GM18858 (cell line): Measurements from ENCODE around the gene POFUT2.
"Not testable (repeated sequence)": the region's sequence is repeated elsewhere in the genome, so short reads cannot be mapped to it uniquely, and the experiment has no call there.

Experiments used
- ATAC-seq: cut with Tn5 transposase; IDR thresholded peaks from one replicate; pipeline ENCODE4 v1.9.1; 2021; ENCODE audit not compliant: unreplicated experiment

The POFUT2 gene

DNA sequence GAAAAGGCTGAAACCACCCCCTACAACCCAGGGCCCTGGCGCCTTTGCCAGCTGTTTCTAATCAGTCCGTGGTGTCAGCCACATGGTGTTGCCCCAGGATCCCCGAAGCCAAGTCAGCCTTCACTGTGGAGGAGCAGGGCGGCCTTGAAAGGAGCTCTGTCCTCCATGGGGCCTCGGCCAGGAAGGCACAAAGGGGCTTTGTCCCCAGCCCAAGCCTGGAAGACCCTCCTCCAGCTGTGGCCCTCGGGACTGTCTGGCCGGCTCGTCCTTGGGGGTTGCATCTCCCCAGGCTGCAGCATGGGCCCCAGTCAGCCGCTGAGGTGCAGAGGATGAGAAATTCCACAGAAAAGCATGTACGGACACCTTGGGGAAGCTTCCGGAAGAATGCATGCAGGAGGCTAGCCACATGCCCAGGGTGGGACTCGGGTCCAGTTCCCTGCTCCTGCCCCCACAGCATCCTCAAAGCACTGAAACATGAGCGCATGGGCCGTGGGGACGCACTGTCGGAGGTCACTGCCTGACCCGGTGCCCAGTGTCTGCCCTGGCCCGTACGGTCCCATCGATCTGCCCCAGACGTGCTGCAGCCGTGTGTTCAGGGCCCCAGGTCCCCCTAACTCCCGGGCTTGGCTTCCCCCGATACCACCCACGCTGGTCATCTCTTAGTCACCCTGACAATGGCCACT lies 38.6 kb upstream of the POFUT2 start:
- ATAC-seq, result no peak

DNA sequence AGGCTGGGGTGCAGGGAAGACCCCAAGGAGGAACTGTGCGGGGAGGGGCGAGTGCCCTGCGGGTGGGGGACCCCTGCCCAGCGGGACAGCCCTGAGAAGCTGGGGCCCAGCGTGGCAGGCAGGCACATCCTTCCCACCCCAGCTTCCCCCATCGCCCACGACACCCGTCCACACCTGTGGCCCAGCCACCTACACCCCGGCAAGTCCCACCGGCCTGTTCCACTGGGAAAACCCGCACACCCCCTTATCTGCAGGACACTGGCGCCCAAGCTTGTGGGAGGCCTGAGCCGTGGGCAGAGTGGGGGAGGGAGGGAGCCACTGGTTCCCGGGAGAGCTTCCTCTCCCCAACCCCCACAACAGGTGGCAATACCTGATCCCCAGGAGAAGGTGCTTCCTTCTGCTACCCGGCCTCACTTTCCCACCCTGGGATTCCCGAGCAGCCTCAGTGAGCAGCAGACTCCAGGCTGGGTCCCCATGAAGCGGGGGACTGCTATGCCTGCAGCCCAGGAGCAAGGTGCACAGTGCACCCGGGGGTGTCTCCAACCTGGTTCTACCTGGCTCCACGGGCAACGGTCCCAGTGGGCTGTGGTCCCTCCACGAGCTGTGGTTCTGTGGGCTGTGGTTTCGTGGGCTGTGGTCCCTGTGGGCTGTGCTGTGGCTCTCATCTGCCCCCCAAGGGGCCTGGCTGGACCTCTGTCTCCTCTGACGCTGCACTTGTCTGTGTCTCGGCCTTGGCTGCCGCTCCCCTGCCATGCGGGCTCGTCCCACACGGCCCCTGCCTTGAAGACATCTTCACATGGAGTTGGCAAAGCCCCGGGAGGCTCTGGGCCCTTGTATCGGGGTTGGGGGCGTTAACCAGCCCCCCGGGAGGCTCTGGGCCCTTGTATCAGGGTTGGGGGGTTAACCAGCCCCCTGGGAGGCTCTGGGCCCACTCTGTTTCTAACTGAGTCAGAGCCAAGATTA lies 37.8 kb upstream of the POFUT2 start:
- no peak for ATAC-seq

DNA sequence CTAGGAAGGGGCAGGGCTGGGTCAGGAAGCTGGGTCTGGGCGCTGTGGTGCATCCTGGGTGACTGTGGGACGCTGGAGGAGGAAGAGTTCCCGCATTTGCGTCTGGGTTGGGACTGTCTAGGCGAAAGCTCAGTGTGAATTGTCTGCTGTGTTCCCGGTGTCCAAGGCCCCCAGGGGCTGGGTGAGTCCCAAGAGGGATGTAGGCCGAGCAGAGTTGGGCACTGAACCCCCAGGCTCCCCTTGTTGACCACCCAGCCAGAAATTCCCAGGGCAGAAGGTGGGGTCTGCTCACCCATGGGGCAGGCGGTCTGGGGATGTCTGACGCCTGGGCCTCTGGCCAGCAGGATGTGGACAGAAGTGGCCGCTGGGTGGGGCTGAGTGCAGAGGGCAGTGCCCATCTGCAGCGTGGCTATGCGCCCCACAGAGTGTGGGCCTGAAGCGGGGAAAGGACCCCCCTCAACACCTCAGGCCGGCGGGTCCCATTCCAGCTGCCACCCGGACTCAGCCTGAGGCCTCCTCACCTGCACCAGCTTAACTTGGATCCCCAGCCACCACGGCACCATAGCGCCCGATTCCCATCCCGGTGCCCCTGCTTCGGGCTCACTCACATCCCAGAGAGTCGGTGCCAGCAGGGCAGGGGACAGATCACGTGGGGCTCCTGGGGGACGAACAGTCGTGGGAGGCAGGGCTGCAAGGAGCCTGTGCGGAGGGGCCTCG lies 37.0 kb upstream of the POFUT2 start:
- ATAC-seq, result no peak

DNA sequence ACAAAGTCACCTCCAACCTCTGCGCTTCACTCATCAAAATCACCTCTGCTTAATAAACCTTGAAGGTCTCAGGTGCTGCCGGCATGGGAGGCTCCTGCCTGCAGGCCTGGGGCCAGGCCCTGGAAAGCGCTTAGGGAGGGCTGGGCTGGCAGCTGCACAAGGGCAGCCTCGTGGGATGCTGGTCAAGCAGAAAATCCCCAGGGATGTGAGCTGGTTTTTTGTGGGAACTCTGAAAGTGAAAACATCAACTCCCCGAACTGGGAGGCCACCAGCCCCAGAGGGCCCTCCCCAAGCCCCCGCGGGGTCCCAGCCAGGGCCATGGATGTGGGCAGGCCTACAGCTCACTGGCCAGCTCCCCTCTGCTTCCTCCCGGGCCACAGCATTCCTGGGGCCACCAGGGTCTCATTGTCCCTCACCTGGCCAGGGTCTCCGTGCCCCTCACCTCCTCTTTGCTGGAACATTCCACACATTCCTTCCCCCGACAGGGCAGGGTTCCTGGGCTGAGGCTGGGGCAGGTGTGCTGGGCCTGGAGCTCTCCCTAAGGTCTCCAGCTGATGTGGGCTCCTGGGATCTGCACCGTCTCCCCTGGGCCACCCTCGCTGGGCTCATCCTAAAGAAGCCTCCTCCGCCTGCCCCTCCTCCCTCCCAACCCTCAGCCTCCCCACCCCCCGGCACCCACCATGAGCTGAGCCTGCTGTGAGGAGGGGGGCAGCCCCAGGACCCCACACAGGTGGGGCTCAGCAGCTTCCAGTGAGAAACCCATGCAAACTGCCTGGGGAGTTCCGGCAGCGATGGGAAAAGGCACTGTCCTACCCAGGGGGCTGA lies 36.0 kb upstream of the POFUT2 start:
- ATAC-seq, result no peak

DNA sequence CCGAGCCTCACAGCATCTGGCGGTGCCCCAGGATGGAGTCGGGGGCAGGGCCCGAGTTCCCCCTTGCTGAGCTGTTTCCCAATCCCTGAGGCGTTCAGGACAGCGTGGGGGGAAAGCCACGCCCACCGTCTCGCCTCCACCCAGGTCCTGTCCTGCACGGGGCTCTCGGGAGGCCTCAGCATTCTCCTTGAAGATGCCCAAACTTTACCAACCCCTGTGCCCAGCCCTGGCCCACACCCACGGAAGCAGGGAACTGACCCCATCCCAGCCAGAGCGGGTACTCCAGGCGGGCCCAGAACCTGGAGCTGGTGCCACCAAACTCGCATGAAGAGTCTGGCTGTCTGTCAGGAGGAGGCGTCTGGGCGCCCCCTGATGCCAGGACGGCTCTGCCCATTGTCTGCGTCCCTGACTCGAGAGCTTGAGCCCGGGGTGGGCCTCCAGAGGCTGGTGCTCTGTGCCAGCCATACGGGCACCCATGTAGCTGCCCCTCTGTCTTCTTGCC lies 35.3 kb upstream of the POFUT2 start:
- ATAC-seq, result no peak

DNA sequence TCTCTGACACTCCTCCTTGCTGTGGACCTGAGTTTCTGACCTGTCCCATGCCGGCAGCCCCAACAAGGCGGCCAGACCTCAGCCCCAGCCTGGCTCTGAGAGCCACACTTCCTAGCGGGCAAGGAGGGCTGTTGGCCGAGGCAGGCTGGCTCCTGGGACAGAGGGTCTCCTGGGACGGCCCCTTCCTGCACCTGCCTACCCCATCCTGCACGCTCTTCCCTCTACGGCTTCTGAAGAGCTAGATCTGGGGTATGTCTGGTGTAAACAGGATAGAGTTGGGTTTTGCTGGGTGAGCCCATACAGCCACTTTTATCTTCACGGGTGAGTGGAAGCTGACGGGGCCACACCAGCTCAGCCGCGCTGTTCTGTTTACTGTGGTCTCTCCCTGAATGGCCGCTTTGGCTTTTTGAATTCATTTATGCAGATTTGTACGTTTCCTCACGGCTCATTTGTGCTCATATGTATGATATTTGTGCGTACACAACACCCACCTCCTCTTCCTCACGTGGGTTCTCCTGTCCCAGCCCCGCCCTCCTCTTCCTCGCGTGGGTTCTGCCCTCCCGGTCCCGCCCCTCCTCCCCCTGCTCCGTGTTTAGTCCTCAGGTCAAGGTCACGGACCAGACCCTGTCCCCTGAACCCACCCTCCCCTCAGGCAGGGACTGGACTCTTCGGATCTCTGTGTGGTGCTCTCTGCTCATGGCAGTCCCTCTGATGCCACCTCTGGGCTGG lies 34.7 kb upstream of the POFUT2 start:
- no peak for ATAC-seq

DNA sequence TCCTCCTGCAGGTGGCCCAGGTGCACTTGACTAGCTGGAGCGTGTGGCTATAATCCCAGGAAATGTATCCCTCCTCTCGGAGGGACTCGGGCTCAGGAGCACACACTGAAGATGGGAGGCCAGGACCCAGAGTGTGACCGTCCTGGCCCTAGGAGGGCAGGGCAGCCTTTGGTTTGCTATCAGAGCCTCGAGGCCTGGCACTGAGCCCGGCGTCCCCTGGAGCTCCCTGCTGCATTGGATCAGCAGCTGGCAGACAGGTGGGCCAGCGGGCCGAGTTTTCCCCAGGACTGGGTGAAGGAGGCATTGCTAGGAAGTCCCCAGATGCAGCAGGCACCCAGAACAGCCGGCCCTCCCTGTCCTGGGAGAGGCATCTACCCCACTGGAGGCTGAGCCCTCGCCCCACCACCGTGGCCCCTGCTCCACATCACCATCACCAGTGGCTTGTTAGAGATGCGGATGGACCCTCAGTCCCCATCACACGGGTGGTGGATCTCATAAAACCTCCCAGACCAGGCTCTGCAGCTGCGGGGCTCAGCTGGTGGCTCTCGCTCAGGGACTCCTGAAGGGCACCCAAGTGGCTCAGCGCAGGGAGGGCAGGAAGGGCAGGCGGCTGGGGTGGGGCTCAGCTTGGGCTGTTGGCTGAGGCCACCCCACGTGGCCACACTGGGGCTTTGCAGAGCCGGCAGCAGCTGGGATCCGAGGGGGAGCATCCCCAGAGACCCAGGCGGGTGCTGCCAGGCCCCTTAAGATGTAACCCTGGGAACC lies 32.7 kb upstream of the POFUT2 start:
- ATAC-seq, result no peak

DNA sequence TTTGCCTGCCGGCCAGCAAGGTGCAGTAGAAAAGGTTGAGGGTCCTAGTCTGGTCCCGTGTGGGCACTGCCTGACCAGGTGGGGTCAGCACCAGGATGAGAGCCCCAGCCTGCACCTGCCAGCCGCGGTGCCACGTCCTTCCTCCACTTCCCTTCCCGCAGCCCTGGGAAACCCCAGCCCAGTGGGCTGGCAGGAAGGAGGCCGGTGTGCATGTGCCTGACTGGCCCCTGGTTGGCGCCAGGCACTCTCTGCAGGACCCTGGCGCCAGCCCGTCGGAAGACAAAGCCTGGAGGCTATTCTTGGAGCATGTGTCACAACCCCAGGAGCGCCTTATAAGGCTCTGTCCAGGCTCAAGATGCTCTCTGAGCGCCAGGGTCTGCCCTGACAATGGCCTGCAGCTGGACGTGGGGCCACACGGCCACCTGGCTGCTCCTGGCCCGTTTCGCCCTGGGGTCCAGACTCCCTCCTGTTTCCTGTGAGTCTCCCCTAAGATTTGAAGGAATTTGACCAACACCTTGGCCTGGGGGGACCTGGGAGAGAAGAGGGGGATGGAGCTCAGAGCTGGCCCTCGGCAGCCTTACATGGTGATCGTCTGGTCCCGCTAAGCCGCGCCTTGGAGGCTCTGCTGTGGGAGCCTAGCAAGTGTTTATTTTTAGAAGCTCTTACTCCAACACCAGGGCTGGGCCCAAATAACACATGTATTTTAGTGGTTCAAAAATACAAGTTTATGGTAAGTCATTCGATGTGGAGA lies 31.9 kb upstream of the POFUT2 start:
- ATAC-seq, result no peak

DNA sequence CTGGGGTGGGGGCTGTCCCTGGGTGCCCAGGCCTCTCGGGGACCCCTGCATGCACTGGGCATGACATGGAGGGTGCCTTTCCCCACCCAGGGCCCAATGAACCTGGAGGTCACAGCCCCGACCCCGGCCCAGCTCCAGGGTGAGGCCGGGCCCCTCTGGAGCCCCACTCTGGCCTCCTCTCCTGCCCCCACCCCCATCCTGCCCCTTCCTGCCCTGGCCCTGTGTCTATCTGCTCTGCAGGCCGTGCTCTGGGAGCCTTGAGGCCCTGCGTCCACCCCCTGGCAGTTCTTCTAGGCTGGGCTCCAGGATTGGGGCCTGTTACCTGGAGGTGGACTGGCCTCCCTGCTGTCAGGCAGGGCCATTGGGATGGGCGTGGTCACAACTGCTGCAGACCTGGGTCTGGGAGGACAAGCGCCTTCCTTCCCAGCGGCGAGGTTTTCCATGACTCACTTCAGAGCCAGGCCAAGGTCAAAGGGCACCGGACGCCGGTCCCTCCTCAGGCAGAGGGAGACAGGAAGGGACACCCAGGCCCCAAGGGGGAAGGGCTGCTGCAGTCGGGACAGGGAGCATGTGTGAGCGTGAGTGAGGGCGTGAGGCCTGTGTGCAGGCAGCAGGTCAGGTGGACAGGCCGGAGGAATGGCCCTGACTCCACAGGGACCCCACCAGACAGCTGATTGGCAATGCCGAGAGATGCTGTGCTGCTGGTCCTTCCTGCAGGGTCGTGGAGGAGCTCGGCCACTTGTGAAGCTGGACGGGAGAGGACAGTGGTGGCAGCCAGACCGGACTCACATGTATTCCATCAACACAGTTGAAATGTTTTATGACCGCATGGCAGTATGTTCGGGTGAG lies 31.1 kb upstream of the POFUT2 start:
- no peak for ATAC-seq

DNA sequence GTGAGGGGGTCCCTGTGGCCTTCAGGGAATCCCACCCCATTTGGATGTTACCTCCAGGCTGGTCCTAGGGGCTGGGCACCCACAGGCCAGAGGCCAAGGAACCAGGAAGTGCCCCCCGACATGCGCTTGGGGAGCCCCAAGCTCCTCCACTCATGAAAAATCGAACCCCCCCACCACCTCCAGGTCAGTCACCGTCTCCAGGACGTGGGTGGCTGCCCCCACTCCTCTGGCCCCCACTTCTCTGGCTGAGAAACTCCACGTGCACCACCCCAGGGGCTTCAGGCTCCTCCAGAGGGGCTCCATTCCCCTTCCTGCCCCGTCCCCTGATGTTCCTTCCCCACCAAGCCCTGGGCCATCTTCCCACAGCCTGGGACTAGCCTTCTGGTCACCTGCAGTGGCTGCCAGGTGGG lies 30.5 kb upstream of the POFUT2 start:
- no peak for ATAC-seq

DNA sequence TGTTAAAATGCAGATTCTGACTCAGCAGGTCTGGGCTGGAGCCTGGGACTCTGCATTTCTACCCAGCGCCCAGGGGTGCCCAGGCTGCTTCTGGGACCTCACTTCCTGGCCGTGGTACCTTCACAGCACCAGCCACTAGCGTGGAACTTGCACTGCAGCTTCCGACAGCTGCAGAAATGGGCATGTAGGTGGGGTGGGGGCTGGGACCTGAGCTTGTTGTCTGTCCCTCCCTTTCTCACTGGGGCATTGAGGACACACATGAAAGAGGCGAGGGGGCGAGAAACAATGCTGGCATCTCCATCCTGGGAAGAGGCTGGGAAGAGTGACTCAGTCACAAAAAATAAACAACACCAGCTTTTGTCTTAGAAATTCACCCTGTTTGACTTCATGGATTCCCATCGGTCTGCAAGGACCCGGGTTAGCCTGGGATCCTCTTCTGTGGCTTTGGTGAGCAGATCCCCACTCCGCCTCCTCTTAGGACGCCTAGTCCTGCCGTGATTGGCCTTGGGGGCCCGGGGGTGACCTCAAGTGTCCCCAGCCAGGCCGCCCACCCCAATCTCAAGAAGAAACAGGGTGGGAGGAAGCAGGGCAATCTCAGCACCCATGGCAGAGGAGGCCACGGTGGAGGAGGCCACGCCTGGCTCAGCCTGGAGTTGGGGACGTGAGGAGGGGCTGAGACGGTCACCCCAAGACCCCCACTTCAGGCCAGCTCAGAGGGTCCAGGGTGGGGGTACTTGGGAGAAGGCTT lies 29.9 kb upstream of the POFUT2 start:
- ATAC-seq, result no peak

DNA sequence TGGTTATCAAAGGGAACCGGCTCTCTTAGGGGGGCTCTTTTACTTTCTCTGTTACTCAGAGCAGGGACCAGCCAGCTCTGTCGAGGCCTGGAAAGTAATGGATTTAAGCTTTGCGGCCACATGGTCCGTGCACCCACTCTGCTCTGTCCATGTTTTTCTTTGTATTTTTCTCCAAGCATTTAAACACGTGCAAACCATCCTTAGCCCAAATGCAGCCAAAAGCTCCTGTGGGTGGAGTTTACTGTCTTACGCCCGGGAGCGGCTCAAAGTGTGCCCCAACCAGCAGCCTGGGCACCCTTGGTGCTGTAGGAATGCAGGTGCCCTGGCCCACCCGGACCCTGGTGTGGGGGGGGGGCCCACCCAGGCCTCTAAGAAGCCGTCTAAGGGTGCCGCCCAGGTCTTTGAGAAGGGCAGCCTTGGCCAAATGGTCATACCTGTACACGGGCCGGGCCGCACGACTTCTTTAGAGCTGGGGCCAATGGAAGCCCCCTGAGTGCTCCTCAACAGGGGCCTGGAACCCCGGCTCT lies 29.2 kb upstream of the POFUT2 start:
- no peak for ATAC-seq

DNA sequence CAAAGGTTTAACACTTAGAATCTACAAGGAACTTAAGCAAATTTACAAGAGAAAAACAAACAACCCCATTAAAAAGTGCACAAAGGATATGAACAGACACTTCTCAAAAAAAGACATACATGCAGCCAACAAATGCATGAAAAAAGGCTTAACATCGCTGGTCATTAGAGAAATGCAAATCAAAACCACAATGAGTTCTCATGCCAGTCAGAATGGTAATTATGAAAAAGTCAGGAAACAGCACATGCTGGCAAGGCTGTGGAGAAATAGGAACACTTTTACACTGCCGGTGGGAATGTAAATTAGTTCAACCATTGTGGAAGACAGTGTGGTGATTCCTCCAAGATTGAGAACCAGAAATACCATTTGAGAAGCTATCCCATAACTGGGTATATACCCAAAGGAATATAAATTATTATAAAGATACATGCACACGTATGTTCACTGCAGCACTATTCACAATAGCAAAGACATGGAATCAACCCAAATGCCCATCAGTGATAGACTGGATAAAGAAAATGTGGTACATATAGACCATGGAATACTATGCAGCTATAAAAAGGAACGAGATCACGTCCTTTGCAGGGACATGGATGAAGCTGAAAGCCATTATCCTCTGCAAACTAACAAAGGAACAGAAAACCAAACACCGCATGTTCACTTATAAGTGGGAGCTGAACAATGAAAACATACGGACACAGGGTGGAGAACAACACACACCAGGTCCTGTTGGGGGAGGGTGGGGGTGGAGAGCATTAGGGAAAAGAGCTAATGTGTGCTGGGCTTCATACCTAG lies 28.2 kb upstream of the POFUT2 start:
- ATAC-seq, result not testable (repeated sequence)

DNA sequence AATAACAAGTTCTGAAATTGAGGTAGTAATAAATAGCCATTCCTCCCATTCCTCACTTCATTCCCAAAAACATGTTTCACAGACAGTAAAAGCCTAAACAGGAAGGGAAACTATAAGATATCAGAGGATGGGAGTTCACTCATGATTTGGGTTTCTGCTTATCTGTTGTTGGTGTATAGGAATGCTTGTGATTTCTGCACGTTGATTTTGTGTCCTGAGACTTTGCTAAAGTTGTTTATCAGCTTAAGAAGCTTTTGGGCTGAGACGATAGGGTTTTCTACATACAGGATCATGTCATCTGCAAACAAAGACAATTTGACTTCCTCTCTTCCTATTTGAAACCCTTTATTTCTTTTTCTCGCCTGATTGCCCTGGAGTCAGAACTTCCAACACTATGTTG lies 26.0 kb upstream of the POFUT2 start:
- ATAC-seq, result no peak

DNA sequence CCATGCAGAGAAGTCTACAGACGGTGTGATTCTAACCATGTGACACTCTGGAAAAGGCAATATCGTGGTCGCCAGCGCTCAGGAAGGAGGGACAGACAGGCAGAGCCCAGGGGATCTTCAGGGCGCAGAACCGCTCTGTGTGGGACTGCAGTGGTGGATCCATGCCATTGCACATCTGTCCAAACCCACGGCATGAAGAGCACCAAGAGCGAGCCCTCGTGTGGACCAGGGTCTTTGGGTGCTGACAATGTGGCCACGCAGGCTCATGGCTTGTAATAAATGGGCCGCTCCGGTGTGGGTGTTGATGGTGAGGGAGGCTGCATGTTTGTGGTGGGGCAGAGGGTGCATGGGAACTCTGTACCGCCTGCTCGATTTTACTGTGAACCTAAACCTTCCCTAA lies 25.3 kb upstream of the POFUT2 start:
- ATAC-seq, result no peak

DNA sequence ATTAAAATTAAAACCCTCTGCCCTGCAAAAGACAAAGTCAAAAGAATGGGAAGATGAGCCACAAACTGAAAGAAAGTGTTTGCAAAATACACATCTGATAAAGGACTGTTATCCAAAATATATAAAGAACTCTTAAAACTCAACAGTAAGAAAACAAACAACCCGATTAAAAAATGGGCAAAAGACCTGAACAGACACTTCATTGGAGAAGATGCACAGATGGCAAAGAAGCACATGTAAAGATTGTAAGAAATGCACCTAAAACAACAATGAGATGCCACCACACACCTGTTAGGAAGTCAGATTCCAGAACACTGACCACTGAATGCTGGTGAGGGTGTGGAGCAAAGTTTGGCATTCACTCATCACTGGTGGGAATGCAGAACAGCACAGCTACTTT lies 24.6 kb upstream of the POFUT2 start:
- no peak for ATAC-seq
